HCT116 (cell line): ENCODE results near the gene BCL11B. TPM values are rescaled to one million over a fixed set of nuclear protein-coding genes. Genes with fewer than 3 reads are reported as not detected.

ENCODE experiments used
- ATAC-seq: fragments of 200-7000 bp; cut with Tn5 transposase; 2 replicates; pipeline ENCODE4 v1.9.1; 2020; ENCODE audit warnings: mild to moderate bottlenecking, moderate library complexity
- BruUV-seq: library from RNA; stranded (reverse); fragments of 400-500 nt; replicated peaks from 2 replicates; lab custom pipeline; 2021; lab: Mats Ljungman, UMichigan
- CTCF ChIA-PET: fragments of 300-600 bp; sonication (Branson Sonifier 250); formaldehyde crosslinking; loops from one replicate; lab custom pipeline; 2021; ENCODE audit warnings: antibody characterized with exemption; lab: Charles Lee
- POLR2A ChIA-PET: fragments of 300-600, 350-600 bp; sonication (Branson Sonifier 250); formaldehyde crosslinking; loops from one replicate; lab custom pipeline; 2021; ENCODE audit warnings: antibody characterized with exemption; lab: Charles Lee
- RAD21 ChIA-PET, 2 experiments: fragments of 300-600 bp; sonication (Branson Sonifier 250); formaldehyde crosslinking; loops; one replicate each; lab custom pipeline; 2023; ENCODE audit warnings: low total read pairs in 2 of 2; ENCODE audit not compliant: uncharacterized antibody in 2 of 2, unreplicated experiment in 2 of 2, low non-redundant PET in 1 of 2; lab: Charles Lee
- DNase-seq: peaks from one replicate; pipeline ENCODE4 v3.0.0-alpha.2; 2010; ENCODE audit warnings: low read depth, low spot score
- H2AFZ ChIP-seq: fragments of 200-600 bp; shearing (Covaris generic), sonication (generic); 2 replicates; pipeline ENCODE4 v1.6.1; 2017; ENCODE audit warnings: low read depth, mixed run types, mixed read lengths, antibody characterized with exemption, low read length; ENCODE audit not compliant: poor library complexity, severe bottlenecking
- H3K27ac ChIP-seq: 2 replicates; pipeline ENCODE4 v1.5.1; 2012; ENCODE audit warnings: low read depth, low read length
- H3K27me3 ChIP-seq: fragments of 200-600 bp; sonication (generic); 2 replicates; pipeline ENCODE4 v1.6.1; 2016; ENCODE audit warnings: mixed run types, low read length, mixed read lengths; ENCODE audit not compliant: insufficient read depth
- H3K36me3 ChIP-seq, 2 experiments: fragments of 200-500 bp in 1 of 2; fragments of 200-600 bp in 1 of 2; sonication (Bioruptor generic) in 1 of 2; sonication (generic) in 1 of 2; 2 replicates each; pipeline versions ENCODE4 v1.5.1 to v1.6.1; 2014 to 2016; ENCODE audit warnings: low read length in 2 of 2, inconsistent platforms in 1 of 2, mixed read lengths in 1 of 2, mixed run types in 1 of 2; ENCODE audit not compliant: insufficient read depth in 2 of 2, control insufficient read depth in 1 of 2
- H3K4me1 ChIP-seq, 2 experiments: fragments of 200-600 bp in 1 of 2; sonication (generic) in 1 of 2; 2 replicates each; pipeline versions ENCODE4 v1.5.1 to v1.6.1; 2012 to 2017; ENCODE audit warnings: low read length in 2 of 2, inconsistent platforms in 1 of 2, mild to moderate bottlenecking in 1 of 2, mixed read lengths in 1 of 2, mixed run types in 1 of 2, moderate library complexity in 1 of 2; ENCODE audit not compliant: insufficient read depth in 2 of 2, control insufficient read depth in 1 of 2
- H3K4me2 ChIP-seq: fragments of 200-600 bp; sonication (generic); 2 replicates; pipeline ENCODE4 v1.6.1; 2017; ENCODE audit warnings: mixed run types, low read length, mixed read lengths
- H3K4me3 ChIP-seq, 2 experiments: fragments of 200-600 bp in 1 of 2; sonication (generic) in 1 of 2; replicated peaks in 1 of 2; 2 replicates each; pipeline ENCODE4 v1.5.1; 2011 to 2016; ENCODE audit warnings: low read length in 2 of 2, control low read depth in 1 of 2, low read depth in 1 of 2, mild to moderate bottlenecking in 1 of 2, mixed read lengths in 1 of 2, mixed run types in 1 of 2
- H3K79me2 ChIP-seq: fragments of 200-600 bp; sonication (generic); 2 replicates; pipeline ENCODE4 v1.6.1; 2017; ENCODE audit warnings: mild to moderate bottlenecking, mixed run types, low read length, moderate library complexity, mixed read lengths; ENCODE audit not compliant: insufficient read depth
- H3K9ac ChIP-seq: fragments of 200-600 bp; sonication (generic); 2 replicates; pipeline ENCODE4 v1.6.1; 2016; ENCODE audit warnings: low read length, mixed read lengths
- H3K9me2 ChIP-seq: fragments of 200-600 bp; sonication (generic), shearing (Covaris generic); 2 replicates; pipeline ENCODE4 v1.6.1; 2017; ENCODE audit warnings: mixed run types, mild to moderate bottlenecking, moderate library complexity; ENCODE audit not compliant: insufficient read depth
- H3K9me3 ChIP-seq, 2 experiments: fragments of 200-500 bp in 1 of 2; fragments of 200-600 bp in 1 of 2; sonication (Bioruptor generic) in 1 of 2; sonication (generic) in 1 of 2; 2 replicates each; pipeline ENCODE4 v1.6.1; 2014 to 2017; ENCODE audit warnings: low read length in 2 of 2, mixed read lengths in 2 of 2, inconsistent platforms in 1 of 2, low read depth in 1 of 2, mild to moderate bottlenecking in 1 of 2, mixed run types in 1 of 2, moderate library complexity in 1 of 2; ENCODE audit not compliant: control insufficient read depth in 1 of 2, insufficient read depth in 1 of 2
- H4K20me1 ChIP-seq: fragments of 200-600 bp; sonication (generic), shearing (Covaris generic); 2 replicates; pipeline ENCODE4 v1.6.1; 2017; ENCODE audit warnings: mixed run types, mild to moderate bottlenecking, moderate library complexity; ENCODE audit not compliant: insufficient read depth
- CBX3 ChIP-seq: IDR thresholded peaks from 2 replicates; pipeline ENCODE4 v1.6.1; 2012; ENCODE audit warnings: low read depth
- CEBPB ChIP-seq: IDR thresholded peaks from 2 replicates; pipeline ENCODE4 v1.6.1; 2012; ENCODE audit warnings: low read depth
- EGR1 ChIP-seq: IDR thresholded peaks from 2 replicates; pipeline ENCODE4 v1.6.1; 2012; ENCODE audit warnings: low read depth
- ELF1 ChIP-seq: IDR thresholded peaks from 2 replicates; pipeline ENCODE4 v1.6.1; 2012; ENCODE audit warnings: low read depth, borderline replicate concordance
- EZH2 ChIP-seq: fragments of 200-600 bp; sonication (generic); IDR thresholded peaks from 2 replicates; pipeline ENCODE4 v1.6.1; 2017; ENCODE audit warnings: antibody characterized with exemption, mixed run types
- EZH2phosphoT487 ChIP-seq: fragments of 200-600 bp; IDR thresholded peaks from 2 replicates; pipeline ENCODE4 v1.6.1; 2018; ENCODE audit warnings: antibody characterized with exemption, borderline replicate concordance
- JUND ChIP-seq: IDR thresholded peaks from 2 replicates; pipeline ENCODE4 v1.6.1; 2012
- POLR2A ChIP-seq: IDR thresholded peaks from 2 replicates; pipeline ENCODE4 v1.7.0; 2011; ENCODE audit warnings: borderline replicate concordance; ENCODE audit not compliant: insufficient read depth, insufficient read length; ENCODE audit errors: extremely low read depth
- POLR2AphosphoS5 ChIP-seq: IDR thresholded peaks from 2 replicates; pipeline ENCODE4 v1.6.1; 2011; ENCODE audit warnings: mild to moderate bottlenecking, low read depth, low read length, moderate library complexity
- RAD21 ChIP-seq: IDR thresholded peaks from 2 replicates; pipeline ENCODE4 v1.6.1; 2012; ENCODE audit warnings: low read depth, mild to moderate bottlenecking
- SIN3A ChIP-seq: IDR thresholded peaks from 2 replicates; pipeline ENCODE4 v1.6.1; 2012; ENCODE audit warnings: low read depth
- SP1 ChIP-seq: IDR thresholded peaks from 2 replicates; pipeline ENCODE4 v1.6.1; 2012; ENCODE audit warnings: low read depth
- SRF ChIP-seq: IDR thresholded peaks from 2 replicates; pipeline ENCODE4 v1.6.1; 2012; ENCODE audit warnings: low read depth
- YY1 ChIP-seq: IDR thresholded peaks from 2 replicates; pipeline ENCODE4 v1.6.1; 2011; ENCODE audit warnings: low read length, low read depth, moderate library complexity, mild to moderate bottlenecking; ENCODE audit not compliant: insufficient replicate concordance; ENCODE audit errors: extremely low read depth
- ZFX ChIP-seq: fragments of 450-650 bp; IDR thresholded peaks from 2 replicates; pipeline ENCODE4 v1.6.1; 2017
- intact Hi-C: fragments of 100-400 bp; cut with micrococcal nuclease; formaldehyde crosslinking; loops from 2 replicates; pipeline ENCODE4 v1.10.0; 2022
- total RNA-seq: library from RNA; stranded (reverse); gene quantifications from one replicate; pipeline ENCODE4 v1.2.1, GENCODE V29; 2021; ENCODE audit not compliant: unreplicated experiment
- TF ChIP-seq, protein P1 (sequence below): IDR thresholded peaks from 2 replicates; pipeline ENCODE4 v1.6.1; 2012
- TF ChIP-seq, protein P2 (sequence below): IDR thresholded peaks from 2 replicates; pipeline ENCODE4 v1.6.1; 2012
- TF ChIP-seq, protein P3 (sequence below): IDR thresholded peaks from 2 replicates; pipeline ENCODE4 v1.6.1; 2011; ENCODE audit warnings: mild to moderate bottlenecking, low read length, moderate library complexity; ENCODE audit not compliant: insufficient replicate concordance; ENCODE audit errors: extremely low read depth
- TF ChIP-seq, protein P4 (sequence below): IDR thresholded peaks from 2 replicates; pipeline ENCODE4 v1.6.1; 2012; ENCODE audit warnings: low read depth

Gene BCL11B
- total RNA-seq, 1 experiment from 2014 or later = 1.1 TPM

DNA sequence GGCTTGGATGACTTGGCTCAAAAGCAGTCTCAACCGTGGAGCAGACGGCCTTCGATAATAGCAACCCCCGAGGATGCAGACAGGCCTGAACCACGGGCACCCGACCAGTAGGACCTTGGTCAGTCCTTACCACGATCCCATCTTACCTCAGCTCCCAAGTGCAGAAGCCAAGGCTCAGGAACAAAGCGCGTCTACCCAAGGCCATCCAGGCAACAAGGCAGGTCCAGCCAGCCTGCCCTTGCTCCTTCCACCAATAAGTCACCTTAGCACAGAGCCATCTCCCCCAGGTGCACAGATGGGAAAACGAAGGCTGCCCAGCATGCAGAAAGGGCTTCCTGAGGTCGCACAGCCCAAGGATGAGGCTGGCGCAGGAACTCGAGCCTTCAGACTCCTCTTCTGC, 77.3 kb downstream of the BCL11B start:
- no peaks in the 10 kb centered on the region for H3K9me2 ChIP-seq
- intact Hi-C loops = no loop called here
- H2AFZ ChIP-seq = no peak overlapping the region
- ATAC-seq = no peak
- no peaks in the 10 kb centered on the region for H3K36me3 ChIP-seq
- H3K27ac ChIP-seq = no peak overlapping the region
- H3K4me2 ChIP-seq = no peak overlapping the region
- H3K27me3 ChIP-seq = no peaks in the 10 kb centered on the region
- POLR2A ChIA-PET = no interaction called here
- no peak for TF ChIP-seq EZH2phosphoT487
- no peak for TF ChIP-seq JUND
- TF ChIP-seq, protein P1, sequence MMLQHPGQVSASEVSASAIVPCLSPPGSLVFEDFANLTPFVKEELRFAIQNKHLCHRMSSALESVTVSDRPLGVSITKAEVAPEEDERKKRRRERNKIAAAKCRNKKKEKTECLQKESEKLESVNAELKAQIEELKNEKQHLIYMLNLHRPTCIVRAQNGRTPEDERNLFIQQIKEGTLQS = no peak
- TF ChIP-seq, protein P2, sequence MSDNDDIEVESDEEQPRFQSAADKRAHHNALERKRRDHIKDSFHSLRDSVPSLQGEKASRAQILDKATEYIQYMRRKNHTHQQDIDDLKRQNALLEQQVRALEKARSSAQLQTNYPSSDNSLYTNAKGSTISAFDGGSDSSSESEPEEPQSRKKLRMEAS = no peak
- TF ChIP-seq ELF1 = no peak
- no peak for TF ChIP-seq SP1
- no peak for TF ChIP-seq CEBPB
- TF ChIP-seq YY1 = no peak
- TF ChIP-seq, protein P3, sequence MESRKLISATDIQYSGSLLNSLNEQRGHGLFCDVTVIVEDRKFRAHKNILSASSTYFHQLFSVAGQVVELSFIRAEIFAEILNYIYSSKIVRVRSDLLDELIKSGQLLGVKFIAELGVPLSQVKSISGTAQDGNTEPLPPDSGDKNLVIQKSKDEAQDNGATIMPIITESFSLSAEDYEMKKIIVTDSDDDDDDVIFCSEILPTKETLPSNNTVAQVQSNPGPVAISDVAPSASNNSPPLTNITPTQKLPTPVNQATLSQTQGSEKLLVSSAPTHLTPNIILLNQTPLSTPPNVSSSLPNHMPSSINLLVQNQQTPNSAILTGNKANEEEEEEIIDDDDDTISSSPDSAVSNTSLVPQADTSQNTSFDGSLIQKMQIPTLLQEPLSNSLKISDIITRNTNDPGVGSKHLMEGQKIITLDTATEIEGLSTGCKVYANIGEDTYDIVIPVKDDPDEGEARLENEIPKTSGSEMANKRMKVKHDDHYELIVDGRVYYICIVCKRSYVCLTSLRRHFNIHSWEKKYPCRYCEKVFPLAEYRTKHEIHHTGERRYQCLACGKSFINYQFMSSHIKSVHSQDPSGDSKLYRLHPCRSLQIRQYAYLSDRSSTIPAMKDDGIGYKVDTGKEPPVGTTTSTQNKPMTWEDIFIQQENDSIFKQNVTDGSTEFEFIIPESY = no peak
- TF ChIP-seq RAD21 = no peak
- no peak for TF ChIP-seq EGR1
- no peak for TF ChIP-seq CBX3
- no peak for TF ChIP-seq ZFX
- no peak for TF ChIP-seq POLR2A
- TF ChIP-seq SIN3A = no peak
- TF ChIP-seq, protein P4, sequence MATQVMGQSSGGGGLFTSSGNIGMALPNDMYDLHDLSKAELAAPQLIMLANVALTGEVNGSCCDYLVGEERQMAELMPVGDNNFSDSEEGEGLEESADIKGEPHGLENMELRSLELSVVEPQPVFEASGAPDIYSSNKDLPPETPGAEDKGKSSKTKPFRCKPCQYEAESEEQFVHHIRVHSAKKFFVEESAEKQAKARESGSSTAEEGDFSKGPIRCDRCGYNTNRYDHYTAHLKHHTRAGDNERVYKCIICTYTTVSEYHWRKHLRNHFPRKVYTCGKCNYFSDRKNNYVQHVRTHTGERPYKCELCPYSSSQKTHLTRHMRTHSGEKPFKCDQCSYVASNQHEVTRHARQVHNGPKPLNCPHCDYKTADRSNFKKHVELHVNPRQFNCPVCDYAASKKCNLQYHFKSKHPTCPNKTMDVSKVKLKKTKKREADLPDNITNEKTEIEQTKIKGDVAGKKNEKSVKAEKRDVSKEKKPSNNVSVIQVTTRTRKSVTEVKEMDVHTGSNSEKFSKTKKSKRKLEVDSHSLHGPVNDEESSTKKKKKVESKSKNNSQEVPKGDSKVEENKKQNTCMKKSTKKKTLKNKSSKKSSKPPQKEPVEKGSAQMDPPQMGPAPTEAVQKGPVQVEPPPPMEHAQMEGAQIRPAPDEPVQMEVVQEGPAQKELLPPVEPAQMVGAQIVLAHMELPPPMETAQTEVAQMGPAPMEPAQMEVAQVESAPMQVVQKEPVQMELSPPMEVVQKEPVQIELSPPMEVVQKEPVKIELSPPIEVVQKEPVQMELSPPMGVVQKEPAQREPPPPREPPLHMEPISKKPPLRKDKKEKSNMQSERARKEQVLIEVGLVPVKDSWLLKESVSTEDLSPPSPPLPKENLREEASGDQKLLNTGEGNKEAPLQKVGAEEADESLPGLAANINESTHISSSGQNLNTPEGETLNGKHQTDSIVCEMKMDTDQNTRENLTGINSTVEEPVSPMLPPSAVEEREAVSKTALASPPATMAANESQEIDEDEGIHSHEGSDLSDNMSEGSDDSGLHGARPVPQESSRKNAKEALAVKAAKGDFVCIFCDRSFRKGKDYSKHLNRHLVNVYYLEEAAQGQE = no peak
- TF ChIP-seq POLR2AphosphoS5 = no peak
- TF ChIP-seq EZH2 = no peak
- no peak for TF ChIP-seq SRF
- TF ChIP-seq, all 23 proteins: peak for 0
- no peak overlapping the region for H3K9ac ChIP-seq
- BruUV-seq = no TSS peak
- no peaks in the 10 kb centered on the region for H4K20me1 ChIP-seq
- no peaks in the 10 kb centered on the region for H3K9me3 ChIP-seq
- no peaks in the 10 kb centered on the region for H3K79me2 ChIP-seq
- H3K4me1 ChIP-seq = no peaks in the 10 kb centered on the region
- ChIA-PET CTCF (no interaction called here), RAD21 (no interaction called here)
- H3K4me3 ChIP-seq = no peak overlapping the region
- DNase-seq = no peak
